ENCODE results near the gene FASLG.

FASLG gene

DNA sequence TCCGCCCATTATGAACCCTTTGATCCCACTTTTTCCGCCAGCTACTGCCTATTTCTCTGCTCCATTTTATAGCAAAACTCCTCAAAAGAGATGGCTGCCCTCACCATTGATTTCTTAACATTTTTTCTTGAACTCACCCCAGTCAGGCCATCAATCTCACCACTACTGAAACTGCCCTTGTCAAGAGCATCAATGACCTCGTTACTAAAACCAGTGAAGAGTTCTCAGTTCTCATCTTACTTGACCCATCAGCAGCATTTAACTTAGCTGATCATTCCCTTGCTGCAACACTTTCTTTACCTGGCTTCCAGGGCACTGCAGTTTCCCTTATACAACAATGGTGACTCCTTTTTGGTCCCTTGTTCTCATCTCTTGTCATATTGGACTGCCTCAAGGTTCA lies 35.2 kb upstream of the FASLG start:
- no peak for DNase-seq (ENCODE audit: low read depth)
- no peak overlapping the region for H3K4me3 ChIP-seq (ENCODE audit: low read length)
- TF ChIP-seq, protein P1, sequence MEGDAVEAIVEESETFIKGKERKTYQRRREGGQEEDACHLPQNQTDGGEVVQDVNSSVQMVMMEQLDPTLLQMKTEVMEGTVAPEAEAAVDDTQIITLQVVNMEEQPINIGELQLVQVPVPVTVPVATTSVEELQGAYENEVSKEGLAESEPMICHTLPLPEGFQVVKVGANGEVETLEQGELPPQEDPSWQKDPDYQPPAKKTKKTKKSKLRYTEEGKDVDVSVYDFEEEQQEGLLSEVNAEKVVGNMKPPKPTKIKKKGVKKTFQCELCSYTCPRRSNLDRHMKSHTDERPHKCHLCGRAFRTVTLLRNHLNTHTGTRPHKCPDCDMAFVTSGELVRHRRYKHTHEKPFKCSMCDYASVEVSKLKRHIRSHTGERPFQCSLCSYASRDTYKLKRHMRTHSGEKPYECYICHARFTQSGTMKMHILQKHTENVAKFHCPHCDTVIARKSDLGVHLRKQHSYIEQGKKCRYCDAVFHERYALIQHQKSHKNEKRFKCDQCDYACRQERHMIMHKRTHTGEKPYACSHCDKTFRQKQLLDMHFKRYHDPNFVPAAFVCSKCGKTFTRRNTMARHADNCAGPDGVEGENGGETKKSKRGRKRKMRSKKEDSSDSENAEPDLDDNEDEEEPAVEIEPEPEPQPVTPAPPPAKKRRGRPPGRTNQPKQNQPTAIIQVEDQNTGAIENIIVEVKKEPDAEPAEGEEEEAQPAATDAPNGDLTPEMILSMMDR (conservative IDR thresholded peaks at IDR 0.05; ENCODE audit: low read length), result no peak

GRCh38 chr1:172626845-172627244 lies 32.1 kb upstream of the FASLG start:
- TF ChIP-seq, protein P1 (conservative IDR thresholded peaks at IDR 0.05; ENCODE audit: low read length), result no peak
- H3K4me3 ChIP-seq (ENCODE audit: low read length), result no peak overlapping the region
- DNase-seq (ENCODE audit: low read depth), result no peak

DNA sequence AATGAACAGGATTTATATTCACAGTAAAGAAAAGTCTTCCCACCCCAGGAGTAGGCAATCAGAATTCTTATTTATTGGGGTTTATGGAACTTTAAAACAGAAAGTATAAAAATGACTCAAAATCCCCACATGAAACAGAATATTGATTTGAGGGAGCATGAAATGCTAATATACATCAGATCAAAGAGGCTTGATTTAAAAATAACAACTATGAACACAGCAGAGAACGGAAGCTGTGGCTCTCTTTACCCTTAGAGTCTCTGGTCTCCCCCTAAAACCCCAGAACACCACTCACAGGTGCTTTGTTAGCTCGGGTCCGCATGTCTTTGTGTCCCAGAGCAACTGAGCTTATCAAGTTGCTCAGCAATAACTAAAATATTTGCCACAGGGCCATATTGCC lies 31.2 kb upstream of the FASLG start:
- TF ChIP-seq, protein P1 (conservative IDR thresholded peaks at IDR 0.05; ENCODE audit: low read length), result no peak
- H3K4me3 ChIP-seq (ENCODE audit: low read length), result no peak overlapping the region
- no peak for DNase-seq (ENCODE audit: low read depth)

DNA sequence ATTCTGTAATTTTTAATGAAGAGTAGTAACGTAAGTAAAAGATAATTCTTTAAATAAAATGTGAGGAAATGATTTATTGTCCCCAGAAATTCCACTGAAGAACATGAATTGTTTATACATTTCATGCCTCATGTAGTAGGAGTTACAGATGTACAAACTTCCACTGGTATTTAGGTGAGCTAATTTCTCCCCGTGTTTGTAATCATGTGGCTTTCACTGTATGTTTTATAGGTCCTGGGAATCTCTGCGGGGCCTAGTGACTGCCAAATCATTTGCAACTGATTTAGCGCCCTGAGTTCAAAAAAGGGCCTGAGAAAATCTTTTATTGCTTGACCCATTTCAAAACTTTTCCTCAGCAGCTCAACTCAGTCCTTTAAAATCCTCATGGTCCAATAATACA lies 30.5 kb upstream of the FASLG start:
- peak; percentile 49 for DNase-seq (ENCODE audit: low read depth)
- TF ChIP-seq, protein P1 (conservative IDR thresholded peaks at IDR 0.05; ENCODE audit: low read length), result no peak
- H3K4me3 ChIP-seq (ENCODE audit: low read length), result no peak overlapping the region

DNA sequence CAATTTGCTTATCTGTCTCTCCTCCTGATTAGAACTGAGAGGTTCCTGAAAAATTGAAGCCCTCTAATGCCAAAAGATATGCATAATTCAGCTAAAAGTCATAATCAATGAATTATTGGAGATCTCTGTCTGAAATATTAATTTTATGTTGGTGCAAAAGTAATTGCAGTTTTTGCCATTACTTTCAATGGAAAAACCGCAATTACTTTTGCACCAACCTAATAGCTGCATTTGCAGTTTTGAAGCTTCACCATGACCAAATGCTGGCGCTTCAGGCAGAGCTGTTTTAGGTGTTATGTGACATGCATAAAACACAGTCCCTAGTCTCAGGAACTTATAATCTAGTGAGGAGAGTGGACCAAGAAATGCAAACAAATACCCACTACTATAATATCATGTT lies 29.7 kb upstream of the FASLG start:
- DNase-seq (ENCODE audit: low read depth), result no peak
- TF ChIP-seq, protein P1 (conservative IDR thresholded peaks at IDR 0.05; ENCODE audit: low read length), result no peak
- H3K4me3 ChIP-seq (ENCODE audit: low read length), result no peak overlapping the region

DNA sequence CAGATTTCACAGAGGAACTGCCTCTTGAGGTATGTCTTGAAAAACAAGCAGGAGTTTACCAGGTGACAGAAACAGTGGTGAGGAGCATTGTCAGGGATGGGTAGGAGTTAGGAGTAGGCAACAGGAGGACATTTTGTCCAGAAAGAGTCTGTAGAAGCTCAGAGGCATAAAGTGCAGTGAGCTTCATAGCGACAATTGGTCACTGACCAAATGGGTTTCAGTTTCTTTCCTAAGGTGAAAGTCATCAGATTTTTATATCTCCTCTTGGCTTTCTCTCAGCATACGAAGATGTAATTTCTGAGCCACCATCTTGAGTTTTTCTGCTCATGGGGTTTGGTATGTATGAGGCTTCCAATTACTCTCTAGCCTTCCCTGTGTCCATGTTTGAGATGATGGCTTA lies 29.3 kb upstream of the FASLG start:
- no peak overlapping the region for H3K4me3 ChIP-seq (ENCODE audit: low read length)
- TF ChIP-seq, protein P1 (conservative IDR thresholded peaks at IDR 0.05; ENCODE audit: low read length), result no peak
- no peak for DNase-seq (ENCODE audit: low read depth)

DNA sequence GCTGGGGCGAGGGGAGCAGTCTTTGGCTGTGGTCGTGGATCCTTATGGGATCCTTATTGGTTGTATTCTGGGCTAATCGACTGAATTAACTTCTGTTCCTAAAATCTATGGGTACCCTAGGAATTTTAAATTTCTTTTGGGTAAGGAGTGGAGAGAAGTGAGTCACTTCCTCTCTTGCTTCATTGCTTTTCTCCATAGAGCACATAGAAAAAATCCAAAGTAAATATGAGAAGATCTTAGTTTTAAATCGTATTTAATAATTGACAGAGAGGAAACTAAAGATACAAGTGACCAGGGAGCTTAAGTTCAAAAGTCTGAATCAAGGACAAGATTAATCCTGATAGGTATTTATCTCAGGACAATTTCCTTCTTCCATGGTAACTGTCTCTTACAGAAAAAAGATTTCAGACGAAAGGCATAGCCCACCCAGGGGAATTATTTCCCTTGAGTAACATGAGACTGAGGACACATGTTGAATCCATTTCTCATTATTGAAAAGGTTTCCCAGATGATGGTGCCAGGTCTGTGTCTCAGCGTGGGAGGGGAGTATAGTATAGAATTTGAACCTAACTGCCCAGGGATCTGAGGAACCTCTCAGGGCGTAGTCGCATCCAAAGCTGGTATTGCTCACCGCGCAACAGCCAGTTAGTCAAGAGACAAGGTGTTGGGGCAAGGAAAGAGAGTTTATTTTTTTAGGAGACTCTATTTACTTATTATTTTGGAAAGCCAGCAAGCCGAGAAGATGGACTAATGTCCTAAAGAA lies 28.7 kb upstream of the FASLG start:
- no peak for DNase-seq (ENCODE audit: low read depth)
- no peak overlapping the region for H3K4me3 ChIP-seq (ENCODE audit: low read length)
- TF ChIP-seq, protein P1 (conservative IDR thresholded peaks at IDR 0.05; ENCODE audit: low read length), result no peak

Data from AG10803 (cell line).